Measurements from ENCODE around the gene ANXA4.
"Not testable (repeated sequence)": the region's sequence is repeated elsewhere in the genome, so short reads cannot be mapped to it uniquely, and the experiment has no call there.

Gene ANXA4

DNA sequence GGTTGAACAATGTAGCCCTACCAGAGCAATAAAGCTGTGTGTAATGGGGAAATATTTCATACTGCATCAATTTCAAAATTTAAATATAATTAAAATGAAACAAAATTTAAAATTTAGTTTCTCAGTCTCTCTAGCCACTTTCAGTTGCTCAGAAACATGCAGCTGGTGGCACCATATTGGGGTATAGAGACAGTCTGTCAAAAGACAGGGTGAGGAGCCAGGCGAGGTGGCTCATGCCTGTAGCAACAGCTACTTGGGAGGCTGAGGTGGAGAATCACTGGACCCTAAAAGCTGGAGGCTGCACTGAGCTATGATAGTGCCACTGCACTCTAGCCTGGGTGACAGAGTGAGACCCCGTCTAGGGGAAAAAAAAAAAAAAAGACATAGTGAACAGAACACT lies 20.1 kb downstream of the ANXA4 start:
- DNase-seq = no peak

DNA sequence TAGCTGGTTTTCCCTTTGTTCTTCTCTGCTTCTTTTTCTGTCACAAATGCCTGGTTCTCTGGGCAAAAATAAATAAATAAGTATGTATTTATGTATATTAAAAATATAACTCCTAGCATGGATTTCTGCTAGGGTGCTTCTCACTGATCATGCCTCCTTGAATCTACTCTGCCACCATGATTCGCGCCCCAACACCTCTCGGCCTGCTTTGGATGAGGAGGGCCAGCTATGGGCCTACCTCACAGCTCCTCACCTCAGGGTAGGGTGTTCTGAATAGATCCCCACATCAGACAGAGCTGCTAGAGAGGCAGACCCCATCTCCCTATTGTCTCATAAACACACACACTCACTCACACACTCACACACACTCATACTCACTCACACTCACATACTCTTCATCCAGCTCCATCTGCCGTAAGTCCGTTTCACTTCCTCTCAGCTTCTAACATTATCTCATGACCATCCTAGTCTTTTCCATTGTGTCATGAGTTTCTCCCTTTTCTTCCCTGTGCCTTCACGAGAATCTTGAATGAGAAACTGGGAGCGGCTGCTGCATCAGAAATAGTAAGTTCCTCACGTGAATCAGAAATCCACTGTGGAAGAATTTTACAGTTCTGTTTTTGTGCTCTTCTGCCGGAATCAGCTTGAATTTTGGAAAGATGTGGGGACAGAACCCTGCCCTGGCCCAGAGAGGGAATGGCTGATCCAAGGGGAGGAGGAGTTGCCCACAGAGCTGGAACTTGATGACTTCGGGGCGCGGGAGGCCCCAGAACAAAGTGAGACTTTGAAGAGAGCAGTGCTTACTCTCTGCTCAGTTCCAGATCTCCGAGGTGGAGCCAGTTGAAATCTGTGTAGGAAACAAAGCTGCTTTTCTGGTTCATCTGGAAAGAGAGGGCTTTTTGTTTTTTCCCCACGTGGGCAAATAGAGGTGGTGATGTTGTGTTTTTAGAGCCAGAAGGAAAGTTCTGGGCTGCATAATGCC lies 20.9 kb downstream of the ANXA4 start:
- DNase-seq = no peak

DNA sequence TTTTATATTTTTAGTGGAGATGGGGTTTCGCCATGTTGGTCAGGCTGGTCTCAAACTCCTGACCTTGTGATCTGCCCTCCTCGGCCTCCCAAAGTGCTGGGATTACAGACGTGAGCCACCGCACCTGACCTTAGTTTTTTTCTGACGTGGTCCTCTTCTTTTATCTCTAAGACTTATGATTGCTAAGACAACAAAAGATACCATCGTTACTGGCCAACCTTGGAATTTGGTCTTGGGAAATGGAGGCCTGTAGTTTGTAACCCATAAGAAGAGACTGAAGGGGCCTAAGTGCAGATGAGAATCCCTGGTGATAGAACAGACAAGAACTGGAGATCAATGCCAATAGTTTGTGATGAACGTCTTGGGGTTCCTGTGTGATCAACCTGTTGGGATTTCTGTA lies 21.9 kb downstream of the ANXA4 start:
- DNase-seq = not testable (repeated sequence)

- DNase-seq = no peak
These were observed 22.6 kb downstream of the ANXA4 start for GRCh38 chr2:69764286-69765095.

- no peak for DNase-seq
These were observed 23.1 kb downstream of the ANXA4 start for GRCh38 chr2:69765096-69765380.

DNA sequence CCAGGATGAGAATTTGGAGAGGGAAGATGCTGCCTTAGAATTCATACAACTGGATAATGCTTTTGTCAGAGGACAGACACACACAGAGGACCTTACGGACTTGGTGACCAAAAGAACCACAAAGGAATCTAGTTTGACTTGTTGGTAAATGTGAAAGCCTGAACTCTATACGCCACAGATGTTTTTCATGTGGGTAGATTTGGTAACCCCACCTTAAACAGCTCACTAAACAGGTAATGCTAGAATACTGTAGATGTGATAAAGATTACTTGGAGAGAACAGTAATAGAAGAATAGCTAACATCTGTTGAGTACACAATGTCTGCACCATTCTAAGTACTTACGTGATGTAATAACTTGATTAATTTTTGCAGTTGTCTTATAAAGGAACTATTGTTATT lies 24.1 kb downstream of the ANXA4 start:
- no peak for DNase-seq

- DNase-seq = no peak
These were observed 25.1 kb downstream of the ANXA4 start for GRCh38 chr2:69767034-69767433.

GRCh38 chr2:69768235-69768634 lies 26.3 kb downstream of the ANXA4 start:
- no peak for DNase-seq

DNA sequence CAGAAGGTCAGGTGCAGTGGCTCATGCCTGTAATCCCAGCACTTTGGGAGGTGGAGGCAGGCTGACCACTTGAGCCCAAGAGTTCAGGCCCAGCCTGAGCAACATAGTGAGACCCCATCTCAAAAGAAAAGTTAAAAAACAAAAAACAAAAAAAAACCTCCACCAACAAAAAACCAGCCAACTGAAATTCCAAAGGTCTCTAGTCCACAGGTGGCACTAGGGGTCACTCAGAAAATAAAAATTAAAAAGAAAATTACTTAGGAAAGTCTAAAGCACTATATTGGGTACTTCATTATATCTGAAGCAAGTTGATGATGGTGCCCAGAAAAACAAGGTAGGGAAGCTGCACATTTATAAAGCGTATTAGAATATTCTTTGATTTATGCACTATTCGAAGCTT lies 26.9 kb downstream of the ANXA4 start:
- DNase-seq = no peak

GRCh38 chr2:69769272-69769671 lies 27.3 kb downstream of the ANXA4 start:
- DNase-seq = no peak

- no peak for DNase-seq
These were observed 28.3 kb downstream of the ANXA4 start for GRCh38 chr2:69770193-69770702.

DNA sequence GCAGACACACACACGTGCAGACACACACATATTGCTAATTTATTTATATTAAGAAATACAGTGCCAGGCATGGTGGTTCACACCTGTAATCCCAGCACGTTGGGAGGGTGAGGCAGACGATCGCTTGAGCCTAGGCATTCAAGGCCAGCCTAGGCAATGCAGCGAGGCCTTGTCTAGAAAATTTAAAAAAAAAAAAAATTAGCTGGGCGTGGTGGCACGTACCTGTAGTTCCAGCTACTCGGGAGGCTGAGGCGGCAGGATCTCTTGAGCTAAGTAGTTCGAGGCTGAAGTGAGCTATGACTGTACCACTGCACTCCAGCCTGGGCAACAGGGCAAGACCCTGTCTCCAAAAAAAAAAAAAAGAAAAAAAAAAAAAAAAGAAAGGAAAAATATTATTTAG lies 28.8 kb downstream of the ANXA4 start:
- DNase-seq = no peak

- DNase-seq = no peak
These were observed 29.5 kb downstream of the ANXA4 start for GRCh38 chr2:69771461-69771860.

DNA sequence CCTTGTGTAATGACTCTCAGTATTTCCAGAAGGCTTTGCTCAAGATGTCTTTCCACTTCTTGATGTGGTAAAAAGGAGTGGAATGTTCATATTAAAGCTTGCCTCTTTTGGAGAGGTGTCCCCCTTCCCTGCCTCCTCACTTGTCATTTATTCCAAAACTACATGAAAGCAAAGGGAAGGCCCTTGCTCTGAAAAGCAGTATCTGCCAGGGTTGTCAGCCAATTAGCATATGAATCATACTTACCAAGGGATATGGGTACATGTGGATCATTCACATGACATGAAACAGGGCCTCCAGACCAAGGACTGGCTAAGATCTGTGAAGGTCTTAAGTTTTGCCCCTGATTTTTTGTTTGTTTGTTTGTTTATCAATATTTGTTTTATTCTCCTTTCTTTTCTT lies 31.3 kb downstream of the ANXA4 start:
- no peak for DNase-seq

DNA sequence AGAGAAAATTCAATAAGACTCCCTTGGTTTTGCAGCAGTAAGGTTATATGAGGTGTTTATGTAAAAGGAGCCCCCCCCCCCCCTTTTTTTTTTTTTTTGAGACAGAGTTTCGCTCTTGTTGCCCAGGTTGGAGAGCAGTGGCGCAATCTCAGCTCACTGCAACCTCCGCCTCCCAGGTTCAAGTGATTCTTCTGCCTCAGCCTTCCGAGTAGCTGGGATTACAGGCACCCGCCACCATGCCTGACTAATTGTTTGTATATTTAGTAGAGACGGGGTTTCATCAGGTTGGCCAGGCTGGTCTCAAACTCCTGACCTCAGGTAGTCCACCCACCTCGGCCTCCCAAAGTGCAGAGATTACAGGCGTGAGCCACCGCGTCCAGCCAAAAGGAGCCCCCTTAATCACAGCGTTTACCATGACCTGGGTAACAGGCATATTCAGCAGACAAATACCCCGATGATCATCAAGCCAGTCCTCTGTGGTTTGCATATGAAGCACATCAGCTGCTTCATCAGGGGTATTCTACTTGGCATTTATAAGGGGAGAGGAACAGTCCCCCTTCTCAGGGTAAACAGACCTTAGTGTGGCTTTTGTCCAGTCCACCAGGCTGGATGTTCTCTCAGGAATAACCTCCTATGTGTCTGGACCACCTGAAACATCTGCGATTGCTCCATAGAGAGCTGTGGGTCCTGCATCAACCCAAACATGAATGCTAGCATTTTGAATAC lies 32.5 kb downstream of the ANXA4 start:
- DNase-seq = not testable (repeated sequence)

DNA sequence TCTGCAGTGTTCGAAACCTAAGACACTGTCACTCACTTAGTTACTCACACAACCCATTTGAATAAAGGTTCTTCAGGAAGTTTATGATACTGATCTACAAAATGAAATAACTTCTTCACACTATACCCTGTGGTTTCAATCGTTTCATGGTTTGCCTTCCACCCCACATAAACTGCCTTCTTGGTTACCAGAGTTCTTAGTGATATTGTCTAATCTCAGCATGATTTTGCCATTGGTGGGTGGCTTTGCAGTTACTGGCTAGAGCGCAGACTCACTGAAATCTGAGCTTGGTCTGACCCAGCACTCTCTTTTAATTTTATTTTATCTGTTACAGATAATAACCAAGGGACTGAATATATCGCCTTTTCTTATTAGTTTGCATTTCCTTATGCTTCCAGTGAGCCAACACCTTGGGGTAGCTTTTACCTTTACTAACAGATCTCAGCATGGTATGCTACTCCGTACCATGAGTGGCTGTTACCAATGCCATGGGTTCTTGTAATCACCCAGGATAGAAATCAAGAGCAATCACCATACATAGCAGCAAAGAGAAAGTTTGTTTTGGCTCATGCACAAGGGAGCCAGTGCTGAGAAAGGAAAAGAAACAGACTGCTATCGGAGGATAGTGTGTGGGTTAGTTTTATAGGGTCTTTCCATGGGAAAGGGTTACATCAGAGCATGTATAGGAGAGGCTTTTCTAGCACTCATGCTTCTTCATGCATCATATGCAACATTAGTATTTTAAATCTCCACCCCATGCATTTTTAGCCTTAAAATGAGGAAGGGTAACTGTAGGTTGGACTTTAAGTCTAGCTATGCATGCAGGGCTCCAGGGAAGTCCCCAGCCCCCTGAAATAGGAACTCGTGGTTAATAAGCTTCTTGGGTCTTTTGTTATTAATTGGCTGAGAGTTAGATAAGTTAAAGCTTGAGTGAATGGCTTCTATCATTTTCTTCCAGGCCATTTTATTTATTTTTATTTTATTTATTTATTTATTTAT lies 33.3 kb downstream of the ANXA4 start:
- DNase-seq = no peak

- no peak for DNase-seq
These were observed 35.2 kb downstream of the ANXA4 start for GRCh38 chr2:69776886-69777785.

- no peak for DNase-seq
These were observed 35.8 kb downstream of the ANXA4 start for GRCh38 chr2:69777786-69778105.

DNA sequence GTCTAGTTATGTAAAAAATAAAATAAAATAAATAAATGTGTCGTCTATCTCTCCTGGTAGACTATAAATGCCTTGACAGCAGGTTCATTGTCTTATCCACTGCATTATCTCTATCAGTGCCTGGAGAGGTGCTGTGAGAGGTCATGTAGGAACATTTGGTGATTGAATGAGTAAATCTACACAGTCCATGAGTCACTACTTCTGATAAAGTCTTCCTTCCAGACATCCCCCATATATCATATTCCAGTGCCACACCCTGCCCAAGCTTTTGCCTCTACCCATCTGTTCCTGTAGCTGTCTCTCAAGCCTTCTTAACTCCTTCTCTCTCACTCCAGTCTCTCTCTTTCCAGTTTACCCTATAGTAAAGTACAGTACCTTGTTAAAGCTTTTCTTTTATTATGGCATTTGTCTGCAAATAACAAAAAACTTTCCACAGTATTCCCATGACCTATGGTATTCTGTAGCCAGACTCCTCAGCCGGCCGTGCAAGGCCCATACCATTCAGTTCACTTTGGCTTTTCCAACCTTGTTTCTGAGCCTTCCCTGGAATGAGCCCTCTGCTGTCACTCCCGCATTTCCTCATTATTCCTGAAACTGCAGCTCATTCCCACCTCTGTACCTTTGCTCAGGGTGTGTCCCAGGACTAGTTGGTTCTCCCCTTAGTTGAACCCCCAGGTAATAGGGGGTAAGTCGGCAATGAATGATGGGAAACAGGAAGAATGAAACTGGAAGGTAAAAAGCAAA lies 37.5 kb downstream of the ANXA4 start:
- no peak for DNase-seq

GRCh38 chr2:69780921-69781320 lies 39.0 kb downstream of the ANXA4 start:
- no peak for DNase-seq

All from SHP77 treated with DMSO at 0.1 percent for 48 hours (cell line).